Medulla oblongata (tissue), 1 donor: ENCODE measurements around the gene FOXJ1.
A peak's percentile ranks its signal among the peaks of the same experiment; 100 is the strongest.

Experiments
- DNase-seq: peaks from one replicate; pipeline ENCODE4 v3.0.0-alpha.2; 2015; ENCODE audit errors: extremely low spot score

FOXJ1 gene

DNA sequence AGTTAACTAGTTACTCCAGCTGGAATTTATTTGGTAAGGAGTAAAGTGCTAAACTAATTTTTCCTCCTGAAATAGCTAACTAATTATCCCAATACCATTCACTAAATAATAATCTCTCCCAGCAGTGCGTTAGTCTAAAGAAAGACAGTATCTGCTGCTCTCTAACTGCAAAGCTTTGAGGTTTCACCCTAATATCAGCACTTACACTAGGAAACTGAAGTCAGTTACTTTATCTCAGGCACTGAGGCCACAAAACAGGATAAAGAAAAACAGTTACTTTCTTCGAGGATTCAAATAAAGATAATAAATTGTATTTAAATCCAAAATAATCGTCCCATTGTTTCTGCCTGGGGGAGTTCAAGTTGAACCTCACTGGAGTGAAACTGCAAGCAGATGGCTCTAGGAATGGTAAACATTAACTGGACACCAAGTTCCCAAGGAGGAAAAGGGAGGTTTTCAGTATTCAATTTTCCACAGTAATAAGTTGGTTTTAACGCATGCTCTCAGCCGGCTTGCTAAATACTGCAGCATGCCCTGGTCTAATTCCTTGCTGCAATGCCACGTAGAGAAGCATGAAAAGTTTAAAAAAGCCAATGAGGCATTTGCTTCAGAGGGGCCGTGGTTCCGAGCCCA, 20.0 kb upstream of the FOXJ1 start:
- no peak for DNase-seq

DNA sequence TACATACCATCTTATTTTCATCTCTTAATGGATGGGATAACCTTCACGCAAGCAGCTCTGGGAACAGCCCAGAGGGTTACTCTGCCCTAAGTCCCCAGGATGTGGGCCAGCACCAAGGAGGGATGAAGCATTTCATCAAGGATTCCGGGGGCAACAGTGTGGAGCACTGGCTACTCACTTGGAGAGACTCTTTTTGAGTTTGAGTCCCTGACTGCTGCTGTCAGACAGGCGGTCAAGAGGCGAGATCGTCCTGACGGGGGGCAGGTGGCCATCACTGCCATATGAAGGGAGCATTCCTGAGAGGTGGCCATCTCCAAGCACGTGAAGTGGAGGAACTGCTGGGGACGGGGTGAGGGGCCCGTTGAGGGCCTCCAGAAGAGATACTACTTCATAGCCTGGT, 18.1 kb upstream of the FOXJ1 start:
- DNase-seq, result no peak

DNA sequence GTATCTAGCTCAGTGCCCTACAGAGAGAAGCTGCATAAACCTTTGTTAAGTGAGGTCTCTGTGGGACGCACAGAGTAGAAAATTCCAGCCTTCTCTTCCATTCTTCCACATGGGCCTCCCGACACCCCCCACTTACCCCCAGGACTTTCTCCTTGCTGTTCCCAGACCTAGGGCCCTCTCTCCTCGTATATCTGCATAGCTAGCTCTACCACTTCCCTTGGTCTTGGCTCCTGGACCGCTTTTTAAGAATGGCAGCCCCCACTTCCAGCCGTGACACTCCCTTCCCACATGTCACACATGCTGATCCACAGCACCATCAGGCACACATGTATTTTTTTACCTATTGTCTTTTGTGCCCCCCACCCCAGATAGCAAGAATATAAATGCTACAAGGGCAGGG, 16.7 kb upstream of the FOXJ1 start:
- no peak for DNase-seq

DNA sequence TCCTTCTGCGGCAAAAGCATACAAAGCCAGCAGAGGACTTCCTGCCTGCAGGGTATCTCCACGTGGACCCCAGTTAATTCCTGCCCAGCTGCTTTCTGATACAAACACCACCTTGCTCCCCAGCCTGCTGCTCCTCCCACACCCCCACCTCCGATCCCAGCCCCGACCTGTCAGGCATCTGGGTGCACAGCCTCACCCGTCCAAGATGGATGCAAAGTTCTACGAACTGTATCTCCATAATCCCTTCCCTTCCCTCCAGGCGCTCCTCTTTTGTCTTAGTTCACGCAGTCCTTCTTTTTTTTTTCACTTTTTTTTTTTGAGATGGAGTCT, 15.6 kb upstream of the FOXJ1 start:
- no peak for DNase-seq

DNA sequence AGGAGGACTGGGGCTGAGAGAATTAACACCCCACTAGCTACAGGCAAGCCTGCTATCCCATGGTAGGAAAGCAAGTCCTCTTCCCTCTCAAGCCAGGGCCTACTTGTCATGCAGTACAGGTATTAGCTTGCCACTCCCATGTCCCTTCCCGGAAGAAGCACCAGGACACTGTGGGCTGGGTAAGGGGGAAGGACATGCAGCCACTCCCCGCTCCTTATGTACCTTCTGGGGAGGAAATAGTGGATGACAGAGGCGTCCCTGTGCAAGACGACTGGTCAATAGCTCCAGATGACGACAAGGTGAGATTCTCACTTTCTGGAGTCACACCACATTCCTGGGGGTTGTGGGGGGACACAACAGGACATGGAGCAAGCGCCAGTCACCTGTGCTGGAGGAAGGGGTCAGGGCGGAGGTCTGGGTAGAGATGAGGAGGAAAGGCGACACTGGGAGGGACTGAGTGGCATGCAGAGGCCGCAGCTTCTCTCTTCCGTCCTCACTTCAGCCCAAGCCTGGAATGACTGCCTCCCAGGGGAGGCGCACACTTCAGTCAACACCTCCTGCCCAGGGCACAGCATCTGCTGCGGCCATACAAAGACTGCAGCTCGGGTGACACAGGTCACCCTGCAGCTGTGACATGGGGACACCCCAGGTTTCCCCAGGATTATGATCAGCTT, 15.1 kb upstream of the FOXJ1 start:
- no peak for DNase-seq

DNA sequence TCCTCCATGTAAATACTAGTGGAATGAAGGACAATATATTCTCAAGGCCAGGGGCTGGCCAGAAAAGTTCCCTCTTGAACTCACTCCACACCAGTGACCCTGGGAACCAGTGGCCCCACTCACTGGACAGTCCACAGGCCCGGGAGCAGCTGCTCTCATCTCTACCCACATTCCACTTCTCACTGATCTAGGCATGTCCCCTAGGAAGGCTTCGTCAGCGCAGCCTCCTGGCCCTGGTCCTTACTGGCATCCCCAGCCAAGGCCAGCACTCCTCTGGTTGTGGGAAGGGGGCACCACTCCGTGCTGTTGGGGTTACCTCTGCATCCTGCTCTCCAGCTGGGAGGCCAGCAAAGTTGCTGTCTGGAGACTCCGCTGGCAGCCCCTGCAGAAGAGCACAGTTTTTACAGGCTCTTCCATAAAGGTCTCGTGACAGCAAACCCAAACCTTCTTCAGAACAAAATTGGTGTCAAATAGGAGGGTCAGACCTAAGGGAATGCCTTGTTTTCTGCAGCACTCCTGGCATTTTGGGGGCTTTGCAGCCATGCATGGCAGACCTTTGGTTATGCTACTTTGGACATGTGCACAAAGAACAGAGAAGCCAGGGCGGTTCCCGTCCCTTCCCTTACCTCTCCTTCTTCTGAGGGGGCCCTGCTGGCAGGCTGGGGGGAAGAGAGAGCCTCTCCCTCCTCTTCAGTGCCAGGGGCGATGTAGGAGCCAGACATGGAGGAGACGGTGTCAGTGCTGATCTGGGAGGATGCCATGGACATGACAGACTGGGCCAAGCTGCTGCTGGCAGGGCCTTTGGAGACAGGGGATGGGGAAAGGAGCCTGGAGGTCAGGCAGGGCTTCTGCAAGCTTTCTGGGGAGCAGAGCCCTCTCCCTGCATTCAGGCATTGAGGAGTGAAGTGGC, 14.1 kb upstream of the FOXJ1 start:
- DNase-seq, result no peak

DNA sequence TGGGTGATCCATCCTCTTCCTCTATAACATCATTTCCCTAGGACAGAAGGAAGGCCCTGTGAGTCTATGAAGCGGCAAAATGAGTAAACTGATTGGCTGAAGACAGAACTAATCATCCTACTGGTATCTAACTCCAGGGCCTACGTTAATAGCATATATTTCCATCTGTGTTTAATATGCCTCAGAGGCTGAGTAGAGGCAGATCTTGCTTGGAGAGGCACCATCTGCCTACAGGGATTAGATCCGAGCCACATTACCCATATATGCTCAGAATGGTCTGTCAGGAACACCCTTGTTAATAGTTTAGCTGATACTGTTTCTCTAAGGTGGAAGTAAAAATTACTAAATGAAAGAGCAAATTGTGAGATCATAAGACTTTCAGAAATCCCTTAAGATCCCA, 13.2 kb upstream of the FOXJ1 start:
- DNase-seq, result no peak

DNA sequence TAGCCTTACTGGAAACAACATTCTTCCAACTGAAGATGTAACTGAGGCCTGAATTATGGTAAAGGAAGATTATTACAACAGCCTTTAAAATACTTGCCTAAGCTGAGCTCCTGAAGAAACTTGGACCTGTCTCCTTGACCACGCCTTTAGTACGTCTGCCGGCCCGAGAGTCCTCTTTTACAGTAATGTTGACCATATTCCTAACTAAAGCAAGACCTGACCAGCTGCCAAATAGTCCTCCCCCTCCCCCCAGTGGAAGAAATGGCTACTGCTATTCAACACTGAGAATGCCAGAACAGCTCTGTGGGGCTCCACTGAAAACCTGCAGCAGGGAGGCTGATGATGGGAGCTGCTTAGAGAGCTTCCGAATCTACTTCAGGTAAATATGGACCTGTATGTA, 12.6 kb upstream of the FOXJ1 start:
- no peak for DNase-seq

DNA sequence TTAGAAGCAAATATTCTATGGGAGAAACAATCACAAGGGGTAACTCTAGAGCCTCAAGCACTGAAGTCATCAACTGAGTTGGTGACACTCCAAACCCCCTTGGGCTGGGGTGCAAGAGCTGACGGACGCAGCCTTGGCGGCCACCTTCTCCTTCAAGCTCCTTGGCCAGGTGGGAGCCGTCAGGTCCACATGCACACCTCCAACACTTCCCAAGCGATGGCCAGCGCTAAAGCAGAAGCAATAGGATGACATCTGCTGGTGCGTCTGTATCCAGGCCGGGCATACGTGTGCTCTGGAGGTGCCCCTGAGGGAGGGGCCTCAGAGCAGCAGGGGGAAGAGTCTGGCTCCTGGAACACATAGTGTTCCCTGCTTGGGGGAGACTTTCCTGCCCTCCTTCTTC, 12.2 kb upstream of the FOXJ1 start:
- DNase-seq, result no peak

DNA sequence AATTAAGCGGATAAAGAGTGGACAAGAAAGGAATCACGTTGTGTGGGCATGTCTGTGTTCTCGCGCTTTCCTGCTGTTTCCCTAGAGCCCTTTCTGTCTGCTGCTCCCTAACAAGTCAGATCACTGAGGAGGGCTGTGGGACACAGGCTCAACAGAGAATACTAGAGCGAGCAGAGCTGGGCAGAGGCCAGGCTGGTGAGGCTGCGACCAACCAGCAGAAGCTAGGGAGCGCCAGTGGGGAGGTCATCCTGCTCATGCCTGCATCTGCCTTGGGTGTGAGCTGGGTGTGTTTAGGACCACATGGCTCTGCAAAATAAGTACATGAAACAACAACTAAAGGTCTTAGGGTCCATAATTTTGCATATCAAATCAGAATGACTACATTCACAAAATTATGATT, 11.5 kb upstream of the FOXJ1 start:
- peak; percentile 62 for DNase-seq

DNA sequence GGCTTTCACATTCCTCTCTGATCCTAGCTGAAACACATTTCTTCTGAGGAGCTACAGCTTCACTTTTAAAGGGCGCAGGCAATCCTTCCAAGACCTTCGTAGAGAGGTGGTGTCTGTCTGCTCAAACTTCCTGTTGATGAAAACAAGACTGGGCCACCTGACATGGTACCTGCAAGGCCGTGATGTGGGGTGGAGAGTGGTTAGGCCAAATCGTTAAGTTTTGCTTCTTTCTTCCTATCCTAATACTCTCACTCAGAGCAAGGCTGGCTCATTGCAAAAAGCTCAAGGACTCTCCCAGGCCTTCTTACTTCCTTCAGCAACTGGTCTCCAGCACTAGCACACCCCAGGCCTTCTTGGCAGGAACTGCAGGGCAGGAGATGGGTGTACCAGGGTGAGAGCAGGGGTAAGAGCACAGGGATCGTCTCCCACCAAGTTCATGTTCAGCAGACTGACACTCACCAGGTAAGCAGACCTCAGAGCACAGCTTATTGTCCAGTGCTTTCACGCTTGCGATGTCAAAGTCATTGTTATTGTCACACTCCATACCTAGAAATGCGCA, 10.9 kb upstream of the FOXJ1 start:
- DNase-seq, result no peak

DNA sequence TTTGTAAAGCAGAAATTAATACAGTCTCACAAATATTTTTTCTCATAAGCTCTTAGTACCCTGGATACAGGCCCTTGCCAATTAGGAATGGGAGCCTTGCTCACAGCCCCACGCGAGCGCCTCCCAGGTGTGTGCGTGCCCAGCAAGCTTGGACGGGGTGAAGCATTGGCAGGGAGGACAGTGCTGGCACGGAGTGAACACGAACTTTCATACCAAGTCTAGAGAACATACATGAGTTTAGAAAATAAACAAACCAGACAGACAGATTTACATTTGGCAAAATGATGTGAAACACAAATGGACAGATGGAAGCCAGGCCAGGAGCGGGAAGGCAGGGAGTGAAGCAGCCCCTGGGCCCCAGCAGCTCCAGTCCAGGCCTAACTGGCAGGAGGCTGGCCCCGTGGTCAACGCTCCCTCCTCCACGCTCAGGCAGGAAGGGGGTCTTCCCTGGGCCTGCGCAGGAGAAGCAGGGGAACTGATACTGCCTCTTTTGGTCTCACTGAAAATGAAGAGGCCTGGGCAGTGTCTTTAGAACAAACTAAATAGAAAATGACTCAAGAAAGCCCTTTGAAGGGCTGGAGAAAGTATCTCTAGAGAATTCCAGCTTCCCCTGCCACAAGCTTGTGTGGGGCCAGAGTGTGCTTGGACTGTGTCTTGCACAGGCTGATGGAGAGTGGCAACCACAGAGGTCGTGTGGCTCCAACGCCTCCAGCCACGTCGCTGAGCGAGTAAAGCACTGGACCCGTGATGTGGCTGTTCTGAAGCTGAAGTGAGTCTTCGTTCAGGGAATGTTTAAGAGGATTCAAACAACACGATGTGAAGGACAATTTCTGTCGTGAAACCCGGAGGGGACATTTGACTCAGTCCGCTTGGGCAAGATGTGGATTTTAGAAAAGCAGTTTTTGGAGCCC, 9.9 kb upstream of the FOXJ1 start:
- DNase-seq, result no peak

DNA sequence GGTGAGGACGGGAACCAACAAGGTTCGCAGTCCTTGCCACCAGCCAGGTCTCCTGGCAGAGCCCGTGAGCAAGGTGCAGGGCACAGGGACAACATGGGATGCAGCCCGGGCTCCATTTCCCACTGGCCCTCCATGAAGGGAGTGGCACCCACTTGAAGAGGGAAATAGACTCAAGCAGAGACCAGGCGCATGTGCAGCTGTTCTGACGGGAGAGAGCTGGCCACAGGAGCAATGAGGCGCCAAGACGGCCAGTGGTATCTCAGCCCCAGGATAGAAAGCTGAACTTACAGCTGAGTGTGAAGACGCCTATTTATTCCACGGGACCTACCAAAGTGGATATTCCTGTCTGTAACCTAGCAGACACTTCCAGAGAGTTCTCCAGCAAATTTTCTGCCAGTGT, 8.2 kb upstream of the FOXJ1 start:
- no peak for DNase-seq

DNA sequence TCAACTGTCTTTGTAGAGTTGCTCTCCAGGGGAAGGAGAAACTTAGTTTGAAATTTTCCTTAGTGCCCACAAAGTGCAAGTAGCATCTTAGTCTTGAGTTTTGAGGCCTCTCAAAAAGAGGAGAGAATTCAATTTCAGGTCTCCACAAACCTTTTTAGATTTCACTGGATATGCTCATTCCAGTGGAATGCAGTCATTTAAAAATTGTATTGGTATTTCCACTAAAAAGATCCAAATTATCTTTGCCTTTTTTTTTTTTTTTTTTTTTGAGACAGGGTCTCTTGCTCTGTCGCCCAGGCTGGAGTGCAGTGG, 6.9 kb upstream of the FOXJ1 start:
- DNase-seq, result no peak

DNA sequence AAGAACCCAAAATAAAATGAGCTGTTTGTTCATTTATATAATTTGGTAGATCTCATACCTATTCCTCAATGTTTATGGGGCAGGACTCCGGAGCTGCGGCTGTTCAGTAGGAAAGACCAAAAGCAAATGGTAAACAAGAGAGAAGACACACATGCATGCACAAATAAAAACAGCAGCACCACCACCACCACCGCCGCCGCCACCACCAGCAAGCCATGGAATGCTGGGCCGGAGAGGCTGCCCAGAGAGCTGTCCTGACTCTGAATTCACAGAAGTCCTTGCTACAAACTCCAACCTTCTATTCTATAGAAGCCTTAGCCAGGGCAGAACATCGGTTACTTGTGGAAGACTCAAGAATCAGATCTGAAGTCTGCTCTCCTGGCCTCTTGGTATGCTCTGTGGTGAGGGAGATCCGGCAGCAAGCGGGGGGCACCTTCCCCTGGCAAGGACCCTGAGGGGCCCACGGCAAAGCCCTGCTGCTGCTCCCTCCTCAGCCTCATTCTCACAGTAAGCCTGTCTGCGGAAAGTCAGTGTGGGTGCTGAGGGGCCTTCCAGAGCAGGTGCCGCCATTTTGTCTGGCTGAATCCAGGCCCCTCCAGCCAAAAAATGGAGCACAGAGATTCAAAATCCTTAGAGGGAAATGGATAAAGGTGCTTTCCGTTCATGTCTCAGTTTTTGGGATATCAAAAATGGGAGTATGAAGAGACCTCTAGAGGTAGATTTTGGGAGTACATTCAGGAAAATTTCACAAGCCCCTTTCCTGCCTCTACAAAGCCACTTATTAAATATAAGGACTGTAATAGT, 6.4 kb upstream of the FOXJ1 start:
- peak; percentile 38 for DNase-seq

DNA sequence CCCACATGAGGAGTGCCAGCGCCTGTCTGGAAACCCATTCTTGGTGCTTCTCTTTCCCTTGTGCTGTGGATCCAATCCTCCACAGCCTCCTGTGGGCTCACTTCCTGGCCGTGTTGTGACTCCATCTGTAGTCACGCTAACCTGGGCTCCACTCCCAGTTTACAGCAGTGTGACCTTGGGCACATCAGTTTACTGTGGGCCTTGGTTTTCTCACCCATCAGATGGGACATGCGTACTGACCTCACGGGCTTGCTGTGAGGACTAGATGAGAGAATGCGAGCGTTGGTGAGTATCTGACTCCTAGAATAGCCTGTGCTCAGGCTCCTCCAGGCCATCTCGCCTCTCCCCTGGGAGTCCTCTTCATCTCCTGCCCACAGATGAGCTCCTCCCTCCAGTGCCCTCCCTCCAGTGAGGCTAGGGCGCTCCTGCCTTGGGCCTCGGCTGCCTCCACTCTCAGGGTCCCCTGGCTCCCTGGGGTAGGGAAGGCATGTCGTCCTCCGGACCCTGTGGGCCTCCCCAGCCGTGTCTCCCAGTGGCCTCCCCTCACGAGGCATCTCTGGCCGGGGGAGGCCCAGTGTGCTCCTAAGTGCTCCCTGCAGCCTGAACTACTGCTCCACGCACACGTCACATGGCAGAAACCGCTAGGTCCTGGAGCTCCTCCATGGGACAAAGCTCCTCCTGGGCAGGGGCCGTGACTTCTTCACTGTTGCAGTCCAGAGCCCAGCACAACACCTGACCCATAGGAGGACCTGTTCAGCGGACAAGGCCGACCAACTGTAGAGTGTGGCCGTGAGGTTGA, 5.2 kb upstream of the FOXJ1 start:
- no peak for DNase-seq

DNA sequence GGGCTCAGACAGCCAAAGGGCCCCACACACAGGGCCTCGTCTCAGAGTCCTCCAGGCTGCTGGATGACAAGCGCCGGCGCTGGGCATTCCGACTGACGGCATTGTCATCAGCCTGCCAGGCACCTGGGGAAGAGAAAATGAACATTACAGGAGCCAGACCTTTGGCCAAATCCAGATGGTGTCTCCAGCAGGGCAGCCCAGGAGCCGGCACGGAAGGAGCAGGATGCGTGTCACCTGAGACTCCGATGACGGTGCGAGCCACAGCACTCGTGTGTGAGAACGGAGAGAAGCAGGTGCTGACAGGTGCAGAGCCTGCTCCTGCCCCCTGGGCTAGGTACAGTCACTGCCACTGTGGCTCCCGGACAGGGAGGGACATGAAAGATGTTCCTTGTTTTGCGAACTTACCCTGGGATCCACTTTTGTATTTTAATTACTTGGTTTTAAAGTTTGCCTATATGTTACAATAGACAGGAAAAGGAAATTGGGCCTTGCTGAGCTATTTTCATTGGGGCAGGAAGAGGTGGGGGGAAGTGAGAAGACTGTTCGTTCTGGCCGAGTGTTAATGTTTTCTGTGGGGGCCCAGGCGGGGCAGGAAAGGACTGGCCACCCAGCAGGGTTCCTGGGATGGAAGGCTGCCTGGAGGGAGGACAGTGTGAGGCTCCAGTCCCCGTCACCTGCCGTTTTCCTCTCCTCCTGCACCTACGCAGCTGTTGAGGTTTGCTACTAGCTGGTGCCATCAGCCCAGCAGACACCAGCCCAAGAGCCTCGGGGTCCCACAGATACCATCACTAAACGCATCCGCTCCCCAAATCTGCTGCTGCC, 4.4 kb upstream of the FOXJ1 start:
- no peak for DNase-seq

DNA sequence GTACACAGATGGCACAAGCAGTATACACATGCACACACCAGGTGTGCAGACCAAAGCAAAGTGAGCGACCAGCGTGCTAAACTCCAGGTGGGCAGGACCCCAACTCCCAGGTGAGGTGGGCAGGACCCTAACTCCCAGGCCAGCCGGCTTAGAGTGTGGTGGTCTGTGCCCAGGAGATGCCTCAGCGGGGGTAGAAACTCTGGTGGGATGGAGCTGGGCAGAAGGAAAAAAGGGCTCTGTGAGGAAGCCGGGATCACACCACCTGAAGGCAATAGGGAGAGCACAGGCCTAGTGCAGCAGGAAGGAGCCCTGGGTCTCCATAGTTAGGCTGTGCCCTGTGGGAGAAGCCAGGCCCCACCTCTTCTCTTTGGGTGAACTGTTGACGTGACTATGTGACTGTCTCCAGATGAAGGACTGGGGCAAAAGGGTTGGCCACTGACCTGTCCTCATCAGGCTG, 1.6 kb upstream of the FOXJ1 start:
- no peak for DNase-seq

DNA sequence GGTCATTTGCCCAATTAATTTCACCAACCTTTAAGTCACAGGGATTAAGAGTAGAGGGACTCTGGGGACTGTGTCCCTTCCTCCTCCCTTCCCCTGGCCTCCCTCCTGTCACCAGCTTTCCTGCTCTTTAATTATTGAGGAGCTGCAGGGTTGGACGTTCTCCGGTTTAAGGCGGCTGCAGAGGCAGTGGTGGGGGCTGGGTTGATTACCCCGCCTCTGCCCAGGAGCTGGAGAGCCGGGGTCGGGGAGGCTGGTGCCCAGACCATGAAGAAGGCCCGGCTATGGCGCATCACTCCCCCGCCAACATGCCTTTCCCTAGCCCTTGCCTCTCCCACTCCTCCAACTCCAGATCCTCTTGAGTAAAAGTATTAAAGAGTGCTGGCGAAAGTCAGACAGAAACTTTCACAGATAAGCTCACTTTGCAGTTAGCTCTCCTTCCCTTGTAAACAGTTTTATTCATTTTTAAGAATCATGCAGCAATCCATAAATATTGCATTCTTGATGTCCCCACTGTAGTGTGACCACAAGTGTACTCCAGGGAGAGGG, 1.1 kb upstream of the FOXJ1 start:
- DNase-seq, result no peak
